NCI-H2227 treated with DMSO at 0.1 percent for 48 hours (cell line): ENCODE results near the gene ULK4.
"Not testable (repeated sequence)": the region's sequence is repeated elsewhere in the genome, so short reads cannot be mapped to it uniquely, and the experiment has no call there.

Experiments
- DNase-seq: peaks from one replicate; lab custom pipeline; 2025; lab: John Stamatoyannopoulos, UW

Gene ULK4

DNA sequence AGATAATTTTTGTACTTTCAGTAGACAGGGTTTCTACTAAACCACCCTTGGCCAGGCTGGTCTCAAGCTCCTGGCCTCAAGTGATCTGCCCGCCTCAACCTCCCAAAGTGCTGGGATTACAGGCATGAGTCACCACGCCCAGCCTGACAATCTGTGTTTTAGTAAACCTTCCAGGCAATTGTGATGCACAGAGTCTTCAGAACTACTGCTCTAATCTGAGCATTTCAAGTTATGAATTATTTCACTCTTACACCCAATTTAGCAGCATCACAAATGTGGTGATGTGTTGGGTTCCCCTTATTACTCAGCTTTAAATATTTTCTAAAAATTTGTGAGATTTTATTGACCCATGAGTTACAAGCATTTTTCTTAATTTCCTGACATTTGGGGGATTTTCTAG is 94.4 kb downstream of the ULK4 start:
- DNase-seq: no peak

DNA sequence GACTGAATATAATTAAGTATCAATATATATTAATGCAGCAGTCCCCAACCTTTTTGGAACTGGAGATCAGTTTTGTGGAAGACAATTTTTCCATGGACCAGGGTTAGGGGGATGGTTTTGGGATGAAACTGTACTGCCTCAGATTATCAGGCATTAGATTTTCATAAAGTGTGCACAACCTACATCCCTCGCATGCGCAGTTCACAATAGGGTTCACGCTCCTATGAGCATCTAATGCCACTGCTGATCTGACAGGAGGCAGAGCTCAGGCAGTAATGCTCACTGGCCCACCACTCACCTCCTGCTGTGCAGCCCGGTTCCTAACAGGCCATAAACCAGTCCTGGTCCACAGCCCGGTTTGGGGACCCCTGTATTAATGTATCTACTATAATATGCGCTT is 95.6 kb downstream of the ULK4 start:
- DNase-seq: no peak

GRCh38 chr3:41863024-41863423 is 98.9 kb downstream of the ULK4 start:
- no peak for DNase-seq

- DNase-seq: not testable (repeated sequence)
Measured at GRCh38 chr3:41860489-41860888, 101.4 kb downstream of the ULK4 start.

DNA sequence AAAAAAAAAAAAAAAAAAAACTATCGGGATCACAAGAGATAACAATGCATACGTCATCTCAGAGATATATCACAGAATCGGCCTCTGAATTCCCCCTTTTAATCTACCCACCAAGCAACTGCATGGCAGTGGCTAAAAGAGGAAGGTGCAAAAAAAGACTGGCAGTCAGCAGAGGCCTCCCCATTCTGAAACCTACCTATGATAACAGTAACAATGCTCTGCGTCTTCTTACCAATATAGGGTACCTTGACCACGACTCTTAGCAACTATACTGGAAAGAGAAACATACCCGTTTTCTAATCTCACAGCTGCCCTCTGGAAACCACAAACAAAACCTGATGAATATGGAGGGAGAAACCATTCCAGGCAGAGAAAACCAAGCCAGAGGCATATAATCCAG is 106.9 kb downstream of the ULK4 start:
- DNase-seq: no peak

- DNase-seq: no peak
Measured at GRCh38 chr3:41853540-41854196, 108.2 kb downstream of the ULK4 start.

DNA sequence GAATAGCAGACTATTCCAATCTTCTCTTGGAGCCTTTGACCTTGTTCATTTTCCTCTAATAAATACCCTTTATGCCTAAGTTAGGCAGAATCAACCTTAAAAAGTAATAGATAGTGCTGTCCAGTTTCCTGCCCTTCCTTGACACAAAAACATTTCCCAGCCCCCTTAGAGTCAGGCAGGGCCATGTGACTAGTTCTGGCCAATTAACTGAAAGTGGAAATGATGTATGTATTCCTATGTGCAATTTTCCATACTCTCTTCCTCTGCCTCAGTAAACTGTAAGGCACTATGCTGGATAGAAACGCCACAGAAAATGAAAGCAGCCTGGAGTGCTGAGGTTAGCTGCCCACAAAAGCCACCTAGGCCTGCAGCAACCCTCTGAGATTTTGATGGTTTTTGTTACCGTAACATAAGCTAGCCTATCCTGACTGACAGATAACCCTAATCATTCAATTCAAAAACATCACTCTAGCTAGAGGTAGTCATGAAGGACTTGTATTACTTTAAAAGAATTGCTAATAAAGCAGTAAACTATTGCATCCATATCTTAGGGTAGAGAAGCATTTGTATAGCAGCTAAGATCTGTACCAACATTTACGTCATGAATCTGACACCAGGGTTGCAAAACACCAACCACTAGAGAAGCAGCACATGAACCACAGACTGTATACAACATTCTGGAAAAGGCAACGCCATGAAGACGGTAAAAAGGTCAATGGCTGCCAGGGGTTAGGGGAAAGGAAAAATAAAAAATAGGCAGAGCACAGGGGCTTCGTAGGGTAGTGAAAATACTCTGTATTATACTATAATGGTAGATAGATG is 112.9 kb downstream of the ULK4 start:
- DNase-seq: no peak

DNA sequence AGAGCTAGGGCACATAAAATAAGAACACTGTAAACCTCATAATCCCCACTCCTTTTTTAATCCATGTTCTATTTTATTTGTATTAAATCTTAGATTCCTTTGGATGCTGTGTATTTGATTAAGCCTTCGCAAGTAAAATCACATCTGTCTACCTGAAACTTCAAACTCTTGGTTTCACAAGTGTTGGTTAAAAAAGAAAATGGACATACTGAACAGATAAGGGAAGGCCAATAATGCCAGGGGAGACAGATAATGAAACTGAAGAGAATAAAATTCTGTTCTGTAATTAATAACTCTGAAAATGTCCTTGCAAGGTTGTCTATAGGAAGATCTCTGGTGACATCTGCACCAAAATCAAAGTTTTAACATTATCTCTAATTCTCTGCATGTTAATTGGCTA is 114.2 kb downstream of the ULK4 start:
- DNase-seq: no peak

GRCh38 chr3:41846850-41847249 is 115.1 kb downstream of the ULK4 start:
- DNase-seq: no peak

- DNase-seq: no peak
Measured at GRCh38 chr3:41845826-41846225, 116.1 kb downstream of the ULK4 start.

DNA sequence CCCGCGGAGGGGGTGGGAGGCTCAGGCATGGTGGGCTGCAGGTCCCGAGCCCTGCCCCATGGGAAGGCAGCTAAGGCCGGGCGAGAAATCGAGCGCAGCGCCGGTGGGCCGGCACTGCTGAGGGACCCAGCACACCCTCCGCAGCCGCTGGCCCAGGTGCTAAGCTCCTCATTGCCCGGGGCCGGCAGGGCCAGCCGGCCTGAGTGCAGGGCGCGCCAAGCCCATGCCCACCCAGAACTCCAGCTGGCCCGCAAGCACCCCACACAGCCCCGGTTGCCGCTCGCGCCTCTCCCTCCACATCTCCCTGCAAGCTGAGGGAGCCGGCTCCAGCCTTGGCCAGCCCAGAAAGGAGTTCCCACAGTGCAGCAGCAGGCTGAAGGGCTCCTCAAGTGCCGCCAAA is 117.6 kb downstream of the ULK4 start:
- DNase-seq: not testable (repeated sequence)

- not testable (repeated sequence) for DNase-seq
Measured at GRCh38 chr3:41840936-41841668, 120.8 kb downstream of the ULK4 start.

DNA sequence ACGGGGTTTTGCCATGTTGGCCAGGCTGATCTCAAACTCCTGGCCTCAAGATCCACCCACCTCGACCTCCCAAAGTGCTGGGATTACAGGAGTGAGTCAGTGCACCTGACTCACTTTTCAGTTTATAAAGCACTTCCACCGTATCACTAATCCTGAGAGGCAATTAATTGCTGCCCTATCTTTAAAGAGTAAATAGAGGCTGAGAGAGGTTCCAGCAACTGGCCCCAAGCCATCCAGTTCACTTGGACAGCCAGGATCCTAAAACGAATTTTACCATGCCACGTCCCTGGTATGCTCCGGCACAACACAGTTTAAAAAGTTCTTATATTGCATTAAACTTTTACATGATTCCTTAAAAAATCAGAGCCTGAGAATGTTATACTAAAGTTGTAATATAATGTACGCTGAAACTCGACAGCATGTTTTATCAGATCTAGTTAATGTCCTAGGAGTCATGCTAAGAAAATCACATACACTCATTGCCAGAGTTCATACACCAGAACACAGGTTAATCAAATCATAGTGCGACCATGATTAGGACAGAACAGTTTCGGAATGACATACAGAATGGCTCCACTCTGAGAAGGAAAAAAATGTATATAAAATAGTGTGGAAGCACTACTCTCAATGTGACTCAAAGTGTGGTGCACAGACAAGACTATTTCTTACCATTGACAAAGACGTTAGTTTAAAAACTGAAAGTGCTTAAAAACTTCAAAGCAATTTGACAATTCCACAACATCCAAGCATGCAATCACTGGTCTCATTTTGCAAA is 125.4 kb downstream of the ULK4 start:
- DNase-seq: no peak

GRCh38 chr3:41833628-41834027 is 128.3 kb downstream of the ULK4 start:
- no peak for DNase-seq

DNA sequence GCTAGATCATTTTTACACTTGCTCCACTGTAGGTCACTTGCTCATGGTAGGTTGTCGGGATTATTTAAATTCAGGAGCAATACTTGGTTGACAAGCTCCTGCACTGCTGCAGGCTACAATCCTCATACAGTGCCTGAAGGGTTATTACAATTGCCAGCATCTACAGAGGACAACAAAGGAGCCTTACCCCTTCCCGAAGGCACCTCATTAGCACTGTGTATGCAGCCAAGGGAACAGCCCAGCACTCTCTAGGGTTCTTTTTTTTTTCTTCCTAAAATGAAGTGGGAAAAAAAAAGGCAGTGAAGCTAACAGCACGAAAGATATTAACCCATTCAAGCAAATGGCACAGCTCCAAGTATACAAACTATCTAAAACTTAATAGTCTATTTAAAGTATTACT is 142.7 kb downstream of the ULK4 start:
- no peak for DNase-seq

GRCh38 chr3:41808618-41809017 is 153.3 kb downstream of the ULK4 start:
- no peak for DNase-seq

- DNase-seq: no peak
Measured at GRCh38 chr3:41808152-41808551, 153.8 kb downstream of the ULK4 start.

DNA sequence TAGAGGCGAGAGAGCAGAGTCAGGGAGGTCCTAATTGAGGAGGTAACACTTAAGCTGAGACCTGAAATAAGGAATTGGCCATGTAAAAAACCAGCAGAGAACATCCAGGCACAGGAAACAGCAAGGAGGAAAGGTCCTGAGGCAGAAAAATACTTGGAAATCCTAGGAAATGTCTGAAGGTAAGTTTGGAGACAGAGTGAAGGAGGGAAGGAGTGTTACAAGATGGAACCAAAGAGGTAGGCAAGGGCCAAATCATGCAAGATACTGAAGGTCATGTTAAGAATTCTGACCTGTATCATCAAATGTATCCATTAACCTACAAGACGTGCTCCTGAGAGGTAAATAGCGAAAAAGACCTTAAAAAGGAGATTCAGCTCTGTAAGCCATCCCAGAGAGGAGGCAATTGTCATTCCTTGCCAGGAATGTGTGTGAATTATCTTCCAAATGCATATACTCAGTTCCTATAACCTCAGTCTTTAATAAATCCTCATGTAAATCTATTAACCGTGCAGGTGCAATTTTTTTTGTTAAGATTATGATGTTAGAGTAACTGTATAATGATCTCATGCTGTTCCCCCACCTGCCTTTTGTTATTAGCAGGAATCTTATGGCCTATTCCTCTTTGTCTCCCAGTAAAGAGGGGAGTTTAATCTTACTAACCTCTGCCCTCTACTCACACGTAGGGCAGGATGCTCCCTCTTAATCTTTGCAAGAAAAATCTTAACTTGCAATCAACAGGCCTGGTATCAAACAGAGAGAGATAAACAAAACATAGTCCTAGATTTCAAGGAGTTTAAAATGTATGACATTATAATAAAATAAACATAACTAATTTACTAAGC is 166.9 kb downstream of the ULK4 start:
- DNase-seq: no peak

DNA sequence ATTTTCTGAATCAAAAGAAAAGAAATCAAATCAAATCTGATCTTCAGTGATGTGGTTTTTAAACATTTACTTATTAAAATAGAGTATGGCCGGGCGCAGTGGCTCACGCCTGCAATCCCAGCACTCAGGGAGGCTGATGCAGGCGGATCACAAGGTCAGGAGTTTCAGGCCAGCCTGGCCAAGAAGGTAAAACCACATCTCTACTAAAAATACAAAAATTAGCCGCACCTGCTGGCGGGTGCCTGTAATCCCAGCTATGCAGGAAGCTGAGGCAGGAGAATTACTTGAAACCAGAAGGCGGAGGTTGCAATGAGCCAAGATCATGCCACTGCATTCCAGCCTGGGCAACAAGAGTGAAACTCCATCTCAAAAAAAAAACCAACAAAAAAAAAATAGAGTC is 169.1 kb downstream of the ULK4 start:
- DNase-seq: no peak

DNA sequence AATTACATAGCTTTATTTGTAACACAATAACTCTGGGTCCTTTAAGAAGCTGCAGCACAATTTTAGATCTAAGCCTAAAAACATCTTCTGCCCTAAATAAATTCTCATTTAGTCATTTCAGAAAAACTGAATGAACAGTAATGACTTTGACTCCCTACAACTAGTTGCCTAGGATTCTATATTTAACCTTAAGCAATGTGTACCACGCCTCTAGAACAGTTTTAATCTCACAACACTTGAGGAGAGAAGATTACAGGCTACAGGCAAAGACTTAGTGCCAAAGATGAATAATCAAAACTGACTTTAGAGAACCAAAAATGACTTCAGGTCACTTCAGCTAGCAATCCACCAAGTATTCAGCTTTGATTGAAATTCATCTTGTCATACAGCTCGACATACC is 192.8 kb downstream of the ULK4 start:
- DNase-seq: peak; percentile 24

DNA sequence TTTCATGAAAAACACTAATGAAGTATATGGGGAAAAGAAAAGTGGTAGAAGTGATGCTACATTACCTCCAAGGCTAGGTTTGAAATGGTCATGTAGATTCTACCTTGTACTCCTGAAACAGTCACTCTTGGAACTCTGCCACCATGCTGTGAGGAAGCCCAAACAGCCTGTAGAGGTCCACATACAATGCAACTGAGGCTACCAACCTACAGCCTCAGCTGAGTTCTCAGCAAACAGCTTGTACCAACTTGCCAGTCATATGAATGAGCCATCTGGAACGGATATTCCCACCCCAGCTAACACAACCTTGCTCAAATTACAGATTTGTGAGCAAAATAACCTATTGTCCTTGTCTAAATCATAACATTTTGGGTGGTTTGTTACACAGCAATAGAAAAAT is 193.5 kb downstream of the ULK4 start:
- no peak for DNase-seq
